ENCODE measurements around the gene DCX.

- TF ChIP-seq GATA2 (IDR thresholded peaks at IDR 0.05; ENCODE audit: low read depth, low read length) (no peak), GATA3 (IDR thresholded peaks at IDR 0.05; ENCODE audit: low read depth, low read length) (no peak)
Observed at GRCh38 chrX:111353793-111354192, 58.2 kb downstream of the DCX start.
